ENCODE data around the gene SINHCAF. TPM values are rescaled to one million over a fixed set of nuclear protein-coding genes. Genes with fewer than 3 reads are reported as not detected.

Gene SINHCAF
- total RNA-seq, 1 experiment from 2014 or later: 497 TPM

DNA sequence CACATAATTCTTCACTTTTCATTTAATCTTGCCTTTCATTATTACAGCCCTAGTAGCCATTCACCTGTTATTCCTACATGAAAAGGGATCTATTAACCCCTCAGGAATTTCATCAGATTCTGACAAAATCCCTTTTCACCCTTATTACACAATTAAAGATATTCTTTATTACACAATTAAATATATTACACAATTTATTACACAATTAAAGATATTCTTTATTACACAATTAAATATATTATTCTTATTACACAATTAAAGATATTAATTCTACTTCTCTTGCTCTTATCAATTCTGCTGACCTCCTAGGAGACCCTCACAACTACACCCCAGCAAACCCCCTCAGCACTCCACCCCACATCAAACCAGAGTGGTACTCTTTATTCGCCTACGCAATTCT, 77.1 kb downstream of the SINHCAF start:
- H2AK5ac ChIP-seq (ENCODE audit: insufficient read length, low read length): no peak overlapping the region
- no peak overlapping the region for H2BK5ac ChIP-seq (ENCODE audit: insufficient read length, low read length)
- Mint-ChIP-seq H3K4me1 (peaks cover 12 to 14% of the 10 kb centered on the region in 2 experiments), H3K4me3 (no peak overlapping the region), H3K27me3 (ENCODE audit: low read depth) (peaks cover 2% of the 10 kb centered on the region; the same call in 1 of the 2 replicates), H3K27ac (no peak overlapping the region), H3K36me3 (ENCODE audit: insufficient read depth in 1 of 3, low read depth in 3 of 3) (no peaks in the 10 kb centered on the region), H3K9me3 (no peaks in the 10 kb centered on the region; a peak in 1 of 5 replicates)
- H2AFZ ChIP-seq (ENCODE audit: low read length): no peak overlapping the region
- H3K79me1 ChIP-seq (ENCODE audit: insufficient read depth, low read depth, low read length, poor library complexity, severe bottlenecking): no peaks in the 10 kb centered on the region
- no peak overlapping the region for H3K4ac ChIP-seq (ENCODE audit: low read depth, low read length)
- H3K4me1 ChIP-seq (ENCODE audit: insufficient read depth, low read length): no peaks in the 10 kb centered on the region
- H2BK15ac ChIP-seq (ENCODE audit: low read depth, low read length): no peak overlapping the region
- no peaks in the 10 kb centered on the region for H4K20me1 ChIP-seq (ENCODE audit: control insufficient read depth, insufficient read depth, insufficient read length)
- H3K27ac ChIP-seq (ENCODE audit: insufficient read length, low read depth, low read length): no peak overlapping the region
- H4K91ac ChIP-seq (ENCODE audit: insufficient read length, low read depth, low read length): no peak overlapping the region
- no peaks in the 10 kb centered on the region for H3K79me2 ChIP-seq (ENCODE audit: insufficient read depth, low read length)
- no peak overlapping the region for H3K56ac ChIP-seq (ENCODE audit: insufficient read length, low read depth, low read length)
- H3K23me2 ChIP-seq (ENCODE audit: insufficient read length, low read depth, low read length, poor library complexity, severe bottlenecking): no peaks in the 10 kb centered on the region
- TF ChIP-seq, protein P1, sequence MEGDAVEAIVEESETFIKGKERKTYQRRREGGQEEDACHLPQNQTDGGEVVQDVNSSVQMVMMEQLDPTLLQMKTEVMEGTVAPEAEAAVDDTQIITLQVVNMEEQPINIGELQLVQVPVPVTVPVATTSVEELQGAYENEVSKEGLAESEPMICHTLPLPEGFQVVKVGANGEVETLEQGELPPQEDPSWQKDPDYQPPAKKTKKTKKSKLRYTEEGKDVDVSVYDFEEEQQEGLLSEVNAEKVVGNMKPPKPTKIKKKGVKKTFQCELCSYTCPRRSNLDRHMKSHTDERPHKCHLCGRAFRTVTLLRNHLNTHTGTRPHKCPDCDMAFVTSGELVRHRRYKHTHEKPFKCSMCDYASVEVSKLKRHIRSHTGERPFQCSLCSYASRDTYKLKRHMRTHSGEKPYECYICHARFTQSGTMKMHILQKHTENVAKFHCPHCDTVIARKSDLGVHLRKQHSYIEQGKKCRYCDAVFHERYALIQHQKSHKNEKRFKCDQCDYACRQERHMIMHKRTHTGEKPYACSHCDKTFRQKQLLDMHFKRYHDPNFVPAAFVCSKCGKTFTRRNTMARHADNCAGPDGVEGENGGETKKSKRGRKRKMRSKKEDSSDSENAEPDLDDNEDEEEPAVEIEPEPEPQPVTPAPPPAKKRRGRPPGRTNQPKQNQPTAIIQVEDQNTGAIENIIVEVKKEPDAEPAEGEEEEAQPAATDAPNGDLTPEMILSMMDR (conservative IDR thresholded peaks at IDR 0.05): no peak
- no peaks in the 10 kb centered on the region for H3K9me3 ChIP-seq (ENCODE audit: control insufficient read depth, low read depth, low read length)
- H3K18ac ChIP-seq (ENCODE audit: insufficient read length, low read depth, low read length): no peak overlapping the region
- no peak overlapping the region for H2BK120ac ChIP-seq (ENCODE audit: low read depth, low read length, poor library complexity, severe bottlenecking)
- WGBS (ENCODE audit: extremely low coverage, insufficient read length, low lambda C conversion rate): no CpG with 5 or more reads among the region's 2 CpGs
- H3K9ac ChIP-seq (ENCODE audit: extremely low read depth, insufficient read length, low read length): no peak overlapping the region
- H4K5ac ChIP-seq (ENCODE audit: insufficient read length, low read depth, low read length): no peak overlapping the region
- H3T11ph ChIP-seq (ENCODE audit: low read length): no peak overlapping the region
- no peaks in the 10 kb centered on the region for H3K27me3 ChIP-seq (ENCODE audit: insufficient read depth, low read length)
- H3K23ac ChIP-seq (ENCODE audit: insufficient read length, low read depth, low read length): no peak overlapping the region
- no peak overlapping the region for H2BK12ac ChIP-seq (ENCODE audit: insufficient read length, low read depth, low read length)
- no peak overlapping the region for H3K4me2 ChIP-seq (ENCODE audit: insufficient read depth, insufficient read length, low read length)
- no peak for DNase-seq
- H3K14ac ChIP-seq (ENCODE audit: insufficient read depth, low read length): no peak overlapping the region
- no peak overlapping the region for H4K8ac ChIP-seq (replicated peaks; ENCODE audit: insufficient read length, low read depth, low read length)
- H2BK20ac ChIP-seq (ENCODE audit: low read depth, low read length, poor library complexity, severe bottlenecking): no peak overlapping the region

Measured in H9 (cell line).